NCI-H146 treated with DMSO at 0.1 percent for 48 hours (cell line): Measurements from ENCODE around the gene LGMN.

Experiments used
- DNase-seq: peaks from one replicate; lab custom pipeline; 2025; ENCODE audit not compliant: unreplicated experiment; lab: John Stamatoyannopoulos, UW

The LGMN gene

GRCh38 chr14:92656306-92657081 is 91.9 kb downstream of the LGMN start:
- no peak for DNase-seq

- no peak for DNase-seq
These were observed 92.8 kb downstream of the LGMN start for GRCh38 chr14:92655419-92656201.

GRCh38 chr14:92654239-92654901 is 94.1 kb downstream of the LGMN start:
- no peak for DNase-seq
